ENCODE data around the gene TDP1.

- TF ChIP-seq CTCF (IDR thresholded peaks at IDR 0.05 in 8 of 11, conservative IDR thresholded peaks at IDR 0.05 in 3 of 11) (no peak), POLR2AphosphoS5 (IDR thresholded peaks at IDR 0.05) (no peak)
Observed at GRCh38 chr14:89922031-89922907, 33.5 kb upstream of the TDP1 start.

All from spleen (tissue), 7 donors.